Measurements from ENCODE around the gene SPIRE1.
"Not testable (repeated sequence)": the region's sequence is repeated elsewhere in the genome, so short reads cannot be mapped to it uniquely, and the experiment has no call there.

Gene SPIRE1

DNA sequence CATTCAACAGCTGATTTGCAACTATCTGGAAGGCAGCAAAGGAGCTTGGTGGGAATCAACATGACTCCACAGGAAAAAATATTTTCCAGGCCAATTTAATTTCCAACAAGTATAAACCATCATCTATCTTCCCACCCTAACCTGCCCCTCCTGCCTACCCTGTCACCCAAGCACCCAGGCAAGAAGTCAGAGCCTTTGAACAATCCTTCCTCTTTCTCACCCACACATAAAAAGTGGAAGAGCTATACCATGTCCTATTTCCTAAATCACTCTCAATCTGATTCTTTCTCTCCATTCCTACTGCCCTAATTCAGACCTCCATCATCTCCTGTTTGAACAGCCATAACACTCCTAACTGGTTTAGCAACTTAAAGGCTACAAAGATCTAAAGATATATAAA lies 12.7 kb downstream of the SPIRE1 start:
- H3K9ac ChIP-seq (ENCODE audit: low read length), result no peak overlapping the region
- no peak overlapping the region for H2AFZ ChIP-seq (ENCODE audit: low read depth, low read length, severe bottlenecking)
- H3K9me2 ChIP-seq (replicated peaks; ENCODE audit: insufficient read depth, low read length), result no peaks in the 10 kb centered on the region
- H3K4me2 ChIP-seq (ENCODE audit: low read depth, low read length, poor library complexity, severe bottlenecking), result no peak overlapping the region
- no peak overlapping the region for H3K4me3 ChIP-seq (ENCODE audit: insufficient read depth, low read length, poor library complexity, severe bottlenecking)
- H3K79me2 ChIP-seq (ENCODE audit: insufficient read depth, low read length), result no peaks in the 10 kb centered on the region
- H3F3A ChIP-seq (ENCODE audit: insufficient read depth), result no peaks in the 10 kb centered on the region
- H4K20me1 ChIP-seq (ENCODE audit: low read depth, low read length), result no peaks in the 10 kb centered on the region
- H3K9me3 ChIP-seq (ENCODE audit: insufficient read depth, low read length), result no peaks in the 10 kb centered on the region
- no peak overlapping the region for H3K27ac ChIP-seq (ENCODE audit: low read depth, low read length)
- TF ChIP-seq, protein P1, sequence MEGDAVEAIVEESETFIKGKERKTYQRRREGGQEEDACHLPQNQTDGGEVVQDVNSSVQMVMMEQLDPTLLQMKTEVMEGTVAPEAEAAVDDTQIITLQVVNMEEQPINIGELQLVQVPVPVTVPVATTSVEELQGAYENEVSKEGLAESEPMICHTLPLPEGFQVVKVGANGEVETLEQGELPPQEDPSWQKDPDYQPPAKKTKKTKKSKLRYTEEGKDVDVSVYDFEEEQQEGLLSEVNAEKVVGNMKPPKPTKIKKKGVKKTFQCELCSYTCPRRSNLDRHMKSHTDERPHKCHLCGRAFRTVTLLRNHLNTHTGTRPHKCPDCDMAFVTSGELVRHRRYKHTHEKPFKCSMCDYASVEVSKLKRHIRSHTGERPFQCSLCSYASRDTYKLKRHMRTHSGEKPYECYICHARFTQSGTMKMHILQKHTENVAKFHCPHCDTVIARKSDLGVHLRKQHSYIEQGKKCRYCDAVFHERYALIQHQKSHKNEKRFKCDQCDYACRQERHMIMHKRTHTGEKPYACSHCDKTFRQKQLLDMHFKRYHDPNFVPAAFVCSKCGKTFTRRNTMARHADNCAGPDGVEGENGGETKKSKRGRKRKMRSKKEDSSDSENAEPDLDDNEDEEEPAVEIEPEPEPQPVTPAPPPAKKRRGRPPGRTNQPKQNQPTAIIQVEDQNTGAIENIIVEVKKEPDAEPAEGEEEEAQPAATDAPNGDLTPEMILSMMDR (IDR thresholded peaks at IDR 0.05; ENCODE audit: insufficient read depth, low read length, poor library complexity, severe bottlenecking), result no peak
- no peak for TF ChIP-seq EZH2phosphoT487 (conservative IDR thresholded peaks at IDR 0.05; ENCODE audit: low read length)
- no peaks in the 10 kb centered on the region for H3K36me3 ChIP-seq (ENCODE audit: low read length)
- H3K27me3 ChIP-seq (ENCODE audit: low read length), result no peaks in the 10 kb centered on the region

DNA sequence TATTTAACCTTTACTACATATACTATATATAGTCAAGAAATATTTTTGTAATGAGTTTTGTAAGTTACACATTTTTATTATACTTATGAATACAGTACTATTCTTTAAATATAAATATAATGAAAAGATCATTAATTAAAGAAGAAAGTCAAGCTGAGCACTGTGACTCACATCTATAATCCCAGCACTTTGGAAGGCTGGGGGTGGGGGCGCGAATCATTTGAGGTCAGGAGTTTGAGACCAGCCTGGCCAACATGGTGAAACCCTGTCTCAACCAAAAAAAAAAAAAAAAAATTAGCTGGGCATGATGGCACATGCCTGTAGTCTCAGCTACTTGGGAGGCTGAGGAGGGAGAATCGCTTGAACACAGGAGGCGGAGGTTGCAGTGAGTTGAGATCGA lies 14.2 kb downstream of the SPIRE1 start:
- not testable (repeated sequence) for H3K27me3 ChIP-seq (ENCODE audit: low read length); H3K79me2 ChIP-seq (ENCODE audit: insufficient read depth, low read length); H3K36me3 ChIP-seq (ENCODE audit: low read length)

DNA sequence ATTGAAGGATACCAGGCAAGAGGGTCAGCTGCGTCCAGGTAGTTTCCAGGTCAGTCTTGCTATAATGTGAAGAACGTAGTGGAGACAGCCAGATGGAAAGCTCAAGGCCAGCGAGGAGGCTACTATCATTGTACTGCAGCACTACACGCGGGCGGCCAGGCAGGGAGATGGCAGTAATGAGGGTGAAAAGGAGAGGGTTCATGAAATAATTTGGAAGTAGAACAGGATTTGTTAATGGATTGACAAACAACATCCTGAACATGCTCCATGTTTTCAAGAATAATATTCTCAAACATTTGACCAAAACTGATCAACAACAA lies 17.1 kb downstream of the SPIRE1 start:
- TF ChIP-seq, protein P1 (IDR thresholded peaks at IDR 0.05; ENCODE audit: insufficient read depth, low read length, poor library complexity, severe bottlenecking), result no peak
- TF ChIP-seq EZH2phosphoT487 (conservative IDR thresholded peaks at IDR 0.05; ENCODE audit: low read length), result no peak
- Histone ChIP-seq H3K79me2 (ENCODE audit: insufficient read depth, low read length) (no peaks in the 10 kb centered on the region), H3K36me3 (ENCODE audit: low read length) (no peaks in the 10 kb centered on the region), H3K4me3 (ENCODE audit: insufficient read depth, low read length, poor library complexity, severe bottlenecking) (no peak overlapping the region), H3K9me3 (ENCODE audit: insufficient read depth, low read length) (no peaks in the 10 kb centered on the region), H3F3A (ENCODE audit: insufficient read depth) (no peaks in the 10 kb centered on the region), H3K4me2 (ENCODE audit: low read depth, low read length, poor library complexity, severe bottlenecking) (no peak overlapping the region), H3K27me3 (ENCODE audit: low read length) (no peaks in the 10 kb centered on the region), H3K9ac (ENCODE audit: low read length) (no peak overlapping the region), H3K9me2 (replicated peaks; ENCODE audit: insufficient read depth, low read length) (no peaks in the 10 kb centered on the region), H3K27ac (ENCODE audit: low read depth, low read length) (no peak overlapping the region), H2AFZ (ENCODE audit: low read depth, low read length, severe bottlenecking) (no peak overlapping the region), H4K20me1 (ENCODE audit: low read depth, low read length) (no peaks in the 10 kb centered on the region)

More for the DNA sequence above, 14.2 kb downstream of the SPIRE1 start:
- not testable (repeated sequence) for H3K4me2 ChIP-seq (ENCODE audit: low read depth, low read length, poor library complexity, severe bottlenecking); H3F3A ChIP-seq (ENCODE audit: insufficient read depth); H3K4me3 ChIP-seq (ENCODE audit: insufficient read depth, low read length, poor library complexity, severe bottlenecking); H3K9me3 ChIP-seq (ENCODE audit: insufficient read depth, low read length); H4K20me1 ChIP-seq (ENCODE audit: low read depth, low read length); H3K9me2 ChIP-seq (replicated peaks; ENCODE audit: insufficient read depth, low read length); H3K27ac ChIP-seq (ENCODE audit: low read depth, low read length); H2AFZ ChIP-seq (ENCODE audit: low read depth, low read length, severe bottlenecking); H3K9ac ChIP-seq (ENCODE audit: low read length)

DNA sequence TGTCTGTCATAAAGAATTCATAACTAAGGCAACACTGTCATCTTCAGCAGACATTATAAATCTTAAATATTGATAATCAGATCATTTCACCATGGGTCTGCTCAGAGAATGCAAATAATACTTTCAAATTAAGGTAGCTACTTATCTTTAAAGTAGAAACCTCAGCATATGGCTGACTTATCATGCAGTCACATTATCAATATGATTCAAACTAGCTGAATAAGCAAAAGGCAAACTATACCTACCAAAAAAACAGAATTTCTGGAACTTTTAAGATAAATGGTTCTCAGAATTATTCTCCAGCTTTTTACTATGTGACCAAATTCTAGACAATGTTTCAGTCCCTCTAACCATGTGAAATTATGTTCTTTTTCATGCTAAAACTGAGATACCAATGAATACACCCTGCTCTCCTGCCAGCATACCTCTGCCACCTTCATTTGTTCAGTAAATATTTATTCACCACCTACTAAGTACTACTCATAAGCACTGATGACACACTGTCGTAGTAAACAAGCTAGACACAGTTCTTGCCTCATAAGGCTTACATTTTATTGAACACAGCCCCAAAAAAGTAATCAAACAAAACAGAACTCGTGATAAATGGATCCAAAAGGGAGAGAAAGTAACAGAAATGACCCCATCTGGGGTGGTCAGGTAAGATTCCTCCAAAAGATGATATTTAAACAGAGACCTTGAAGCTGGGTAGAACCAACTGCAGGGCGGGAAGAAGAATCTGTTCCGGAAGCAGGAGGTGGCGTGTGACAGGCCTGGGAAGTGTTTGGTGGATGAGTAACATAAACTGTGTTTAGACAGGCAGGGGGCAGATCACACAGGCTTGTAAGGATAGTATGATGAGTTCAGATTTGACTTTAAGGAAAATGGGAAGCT lies 17.7 kb downstream of the SPIRE1 start:
- Histone ChIP-seq H3K4me2 (ENCODE audit: low read depth, low read length, poor library complexity, severe bottlenecking) (no peak overlapping the region), H3K9ac (ENCODE audit: low read length) (no peak overlapping the region), H3K36me3 (ENCODE audit: low read length) (no peaks in the 10 kb centered on the region), H3K9me2 (replicated peaks; ENCODE audit: insufficient read depth, low read length) (no peaks in the 10 kb centered on the region), H3K27ac (ENCODE audit: low read depth, low read length) (no peak overlapping the region), H3F3A (ENCODE audit: insufficient read depth) (no peaks in the 10 kb centered on the region), H3K27me3 (ENCODE audit: low read length) (no peaks in the 10 kb centered on the region), H4K20me1 (ENCODE audit: low read depth, low read length) (no peaks in the 10 kb centered on the region), H3K79me2 (ENCODE audit: insufficient read depth, low read length) (no peaks in the 10 kb centered on the region), H3K4me3 (ENCODE audit: insufficient read depth, low read length, poor library complexity, severe bottlenecking) (no peak overlapping the region), H3K9me3 (ENCODE audit: insufficient read depth, low read length) (no peaks in the 10 kb centered on the region), H2AFZ (ENCODE audit: low read depth, low read length, severe bottlenecking) (no peak overlapping the region)
- TF ChIP-seq, protein P1 (IDR thresholded peaks at IDR 0.05; ENCODE audit: insufficient read depth, low read length, poor library complexity, severe bottlenecking), result no peak
- no peak for TF ChIP-seq EZH2phosphoT487 (conservative IDR thresholded peaks at IDR 0.05; ENCODE audit: low read length)
